SU-DHL-6 (cell line): ENCODE results near the gene PHLDB1.

Source experiments
- H2AFZ ChIP-seq: fragments of 200-600 bp; sonication (generic); 2 replicates; pipeline ENCODE4 v1.6.1; 2014; ENCODE audit warnings: low read depth, mild to moderate bottlenecking, moderate library complexity, mixed read lengths, antibody characterized with exemption, low read length; ENCODE audit not compliant: severe bottlenecking
- H3F3A ChIP-seq: fragments of 200-600 bp; shearing (Covaris generic); 2 replicates; pipeline ENCODE4 v1.6.0; 2016; ENCODE audit warnings: antibody characterized with exemption, mild to moderate bottlenecking; ENCODE audit not compliant: insufficient read depth
- H3K27ac ChIP-seq: fragments of 200-600 bp; sonication (generic); 2 replicates; pipeline ENCODE4 v1.5.1; 2016; ENCODE audit warnings: low read depth, mild to moderate bottlenecking, low read length, moderate library complexity, mixed read lengths
- H3K27me3 ChIP-seq: fragments of 200-600 bp; sonication (generic), shearing (Covaris generic); 2 replicates; pipeline ENCODE4 v1.6.0; 2014; ENCODE audit warnings: mild to moderate bottlenecking, low read length
- H3K36me3 ChIP-seq: fragments of 200-600 bp; sonication (generic); 2 replicates; pipeline ENCODE4 v1.6.1; 2014; ENCODE audit warnings: mild to moderate bottlenecking, low read length, mixed read lengths
- H3K4me2 ChIP-seq: fragments of 300-600, 200-600 bp; shearing (Covaris generic), sonication (generic); 2 replicates; pipeline ENCODE4 v1.6.0; 2014; ENCODE audit warnings: low read length, low read depth, mild to moderate bottlenecking; ENCODE audit not compliant: poor library complexity, severe bottlenecking
- H3K4me3 ChIP-seq: fragments of 200-600 bp; sonication (generic); 2 replicates; pipeline ENCODE4 v1.5.1; 2014; ENCODE audit warnings: antibody characterized with exemption, low read length, mild to moderate bottlenecking, mixed read lengths; ENCODE audit not compliant: insufficient read depth, poor library complexity, severe bottlenecking
- H3K79me2 ChIP-seq: fragments of 200-600 bp; sonication (generic); 2 replicates; pipeline ENCODE4 v1.6.1; 2014; ENCODE audit warnings: mild to moderate bottlenecking, low read length, moderate library complexity; ENCODE audit not compliant: insufficient read depth
- H3K9ac ChIP-seq: fragments of 200-600 bp; sonication (generic); 2 replicates; pipeline ENCODE4 v1.7.0; 2014; ENCODE audit warnings: mild to moderate bottlenecking, low read length
- H3K9me2 ChIP-seq: fragments of 200-600 bp; sonication (generic); replicated peaks from 2 replicates; pipeline ENCODE4 v1.6.1; 2014; ENCODE audit warnings: low read length; ENCODE audit not compliant: insufficient read depth
- H3K9me3 ChIP-seq: fragments of 200-600 bp; sonication (generic); 2 replicates; pipeline ENCODE4 v1.6.1; 2014; ENCODE audit warnings: low read length, mixed read lengths; ENCODE audit not compliant: insufficient read depth
- H4K20me1 ChIP-seq: fragments of 200-600 bp; sonication (generic); 2 replicates; pipeline ENCODE4 v1.6.1; 2014; ENCODE audit warnings: low read depth, mild to moderate bottlenecking, antibody characterized with exemption, low read length, moderate library complexity, mixed read lengths
- CTCF ChIP-seq: fragments of 200-600 bp; sonication (generic); IDR thresholded peaks from one replicate; pipeline ENCODE4 v1.5.1; 2017; ENCODE audit warnings: antibody characterized with exemption, mild to moderate bottlenecking, low read length, moderate library complexity; ENCODE audit not compliant: insufficient read depth, poor library complexity, severe bottlenecking
- EZH2phosphoT487 ChIP-seq: fragments of 200-600 bp; sonication (generic), shearing (Covaris generic); conservative IDR thresholded peaks from 2 replicates; pipeline ENCODE4 v1.6.1; 2018; ENCODE audit warnings: mild to moderate bottlenecking, antibody characterized with exemption, low read length, moderate library complexity, mixed read lengths

Gene PHLDB1

GRCh38 chr11:118635642-118636041 lies 28.2 kb downstream of the PHLDB1 start:
- H3K27ac ChIP-seq = no peak overlapping the region
- no peak overlapping the region for H3K9ac ChIP-seq
- no peaks in the 10 kb centered on the region for H4K20me1 ChIP-seq
- no peaks in the 10 kb centered on the region for H3K9me2 ChIP-seq
- H3K9me3 ChIP-seq = no peaks in the 10 kb centered on the region
- H3F3A ChIP-seq = no peaks in the 10 kb centered on the region
- no peak for TF ChIP-seq EZH2phosphoT487
- TF ChIP-seq CTCF = no peak
- no peaks in the 10 kb centered on the region for H3K27me3 ChIP-seq
- H2AFZ ChIP-seq = no peak overlapping the region
- H3K4me3 ChIP-seq = no peak overlapping the region
- H3K36me3 ChIP-seq = no peaks in the 10 kb centered on the region
- H3K79me2 ChIP-seq = no peaks in the 10 kb centered on the region
- no peak overlapping the region for H3K4me2 ChIP-seq

GRCh38 chr11:118636569-118637290 lies 29.3 kb downstream of the PHLDB1 start:
- no peak overlapping the region for H3K27ac ChIP-seq
- TF ChIP-seq EZH2phosphoT487 (no peak), CTCF (no peak)
- no peaks in the 10 kb centered on the region for H3K27me3 ChIP-seq

GRCh38 chr11:118638726-118639125 lies 31.3 kb downstream of the PHLDB1 start:
- Histone ChIP-seq H3K9me2 (no peaks in the 10 kb centered on the region), H3K4me2 (no peak overlapping the region), H2AFZ (no peak overlapping the region), H3K36me3 (no peaks in the 10 kb centered on the region), H3F3A (no peaks in the 10 kb centered on the region), H3K27me3 (no peaks in the 10 kb centered on the region), H4K20me1 (no peaks in the 10 kb centered on the region), H3K9ac (no peak overlapping the region), H3K4me3 (no peak overlapping the region), H3K27ac (no peak overlapping the region), H3K79me2 (no peaks in the 10 kb centered on the region), H3K9me3 (no peaks in the 10 kb centered on the region)
- TF ChIP-seq EZH2phosphoT487 = no peak
- TF ChIP-seq CTCF = no peak

More at GRCh38 chr11:118636569-118637290, 29.3 kb downstream of the PHLDB1 start:
- H3K4me2 ChIP-seq = no peak overlapping the region
- no peaks in the 10 kb centered on the region for H3F3A ChIP-seq
- no peaks in the 10 kb centered on the region for H3K79me2 ChIP-seq
- no peaks in the 10 kb centered on the region for H3K36me3 ChIP-seq
- no peaks in the 10 kb centered on the region for H3K9me3 ChIP-seq
- H3K9me2 ChIP-seq = no peaks in the 10 kb centered on the region
- no peaks in the 10 kb centered on the region for H4K20me1 ChIP-seq
- H3K4me3 ChIP-seq = no peak overlapping the region
- H3K9ac ChIP-seq = no peak overlapping the region
- no peak overlapping the region for H2AFZ ChIP-seq
